Activated T-helper 1 cell treated with anti-CD3 and anti-CD28 coated beads, Interleukin-2, amount 50 U/mL, for 16 hours (primary cell): ENCODE measurements around the gene NELL1.

Experiments used
- DNase-seq, 2 donors: peaks; one replicate each; pipeline ENCODE4 v3.0.0-alpha.2; 2020; ENCODE audit warnings: low read depth in 1 of 2, low spot score in 1 of 2

The NELL1 gene

GRCh38 chr11:20668844-20669819 is at the start of gene NELL1:
Gene NELL1 (plus strand): TSS chr11:20669586.
- no peak for DNase-seq

- no peak for DNase-seq
Observed at GRCh38 chr11:20620988-20621387, 48.4 kb upstream of the NELL1 start.

GRCh38 chr11:20621679-20622078 is 47.7 kb upstream of the NELL1 start:
- DNase-seq: no peak

GRCh38 chr11:20623252-20623651 is 46.1 kb upstream of the NELL1 start:
- DNase-seq: no peak

GRCh38 chr11:20626279-20626678 is 43.1 kb upstream of the NELL1 start:
- no peak for DNase-seq

GRCh38 chr11:20627026-20627425 is 42.4 kb upstream of the NELL1 start:
- no peak for DNase-seq

GRCh38 chr11:20627701-20628100 is 41.7 kb upstream of the NELL1 start:
- DNase-seq: no peak

GRCh38 chr11:20631519-20632168 is 37.7 kb upstream of the NELL1 start:
- no peak for DNase-seq

GRCh38 chr11:20632169-20632532 is 37.2 kb upstream of the NELL1 start:
- no peak for DNase-seq

- no peak for DNase-seq
Observed at GRCh38 chr11:20634044-20634443, 35.3 kb upstream of the NELL1 start.

GRCh38 chr11:20634781-20635180 is 34.6 kb upstream of the NELL1 start:
- no peak for DNase-seq

GRCh38 chr11:20638074-20638473 is 31.3 kb upstream of the NELL1 start:
- DNase-seq: no peak

- DNase-seq: no peak
Observed at GRCh38 chr11:20639688-20640087, 29.7 kb upstream of the NELL1 start.

- DNase-seq: no peak
Observed at GRCh38 chr11:20640401-20640800, 29.0 kb upstream of the NELL1 start.

- DNase-seq: no peak
Observed at GRCh38 chr11:20644360-20644759, 25.0 kb upstream of the NELL1 start.

- no peak for DNase-seq
Observed at GRCh38 chr11:20647976-20648565, 21.3 kb upstream of the NELL1 start.

GRCh38 chr11:20652150-20652806 is 17.1 kb upstream of the NELL1 start:
- DNase-seq: no peak

- no peak for DNase-seq
Observed at GRCh38 chr11:20654038-20654437, 15.3 kb upstream of the NELL1 start.

GRCh38 chr11:20656901-20657300 is 12.5 kb upstream of the NELL1 start:
- no peak for DNase-seq

GRCh38 chr11:20658135-20658534 is 11.3 kb upstream of the NELL1 start:
- DNase-seq: no peak

GRCh38 chr11:20661445-20661844 is 7.9 kb upstream of the NELL1 start:
- DNase-seq: no peak

- DNase-seq: no peak
Observed at GRCh38 chr11:20661850-20662249, 7.5 kb upstream of the NELL1 start.
